Upper lobe of right lung (tissue), 1 donor: ENCODE measurements around the gene ANKRD6. TPM values are rescaled to one million over a fixed set of nuclear protein-coding genes. Genes with fewer than 3 reads are reported as not detected.

ENCODE experiments used
- ATAC-seq: fragments of 200-7000 bp; cut with Tn5 transposase; one replicate; pipeline ENCODE4 v1.9.1; 2020; ENCODE audit warnings: mild to moderate bottlenecking, moderate library complexity
- DNase-seq: peaks from one replicate; pipeline ENCODE4 v3.0.0-alpha.2; 2020
- H3K27ac ChIP-seq: fragments of 200-600 bp; one replicate; pipeline ENCODE4 v1.8.0; 2022
- H3K27me3 ChIP-seq: fragments of 200-600 bp; one replicate; pipeline ENCODE4 v1.8.0; 2022; ENCODE audit warnings: mild to moderate bottlenecking
- H3K36me3 ChIP-seq: fragments of 200-600 bp; one replicate; pipeline ENCODE4 v1.8.0; 2022
- H3K4me1 ChIP-seq: fragments of 200-600 bp; one replicate; pipeline ENCODE4 v1.8.0; 2022
- H3K4me3 ChIP-seq: fragments of 200-600 bp; one replicate; pipeline ENCODE4 v1.8.0; 2022; ENCODE audit warnings: mild to moderate bottlenecking
- H3K9me3 ChIP-seq: fragments of 200-600 bp; one replicate; pipeline ENCODE4 v1.8.0; 2022
- CTCF ChIP-seq: fragments of 200-600 bp; IDR thresholded peaks from one replicate; pipeline ENCODE4 v1.8.0; 2022; ENCODE audit warnings: antibody characterized with exemption
- intact Hi-C: fragments of 100-400 bp; cut with DNase I; formaldehyde crosslinking; loops from one replicate; pipeline ENCODE4 v1.11.0; 2022
- total RNA-seq: library from RNA; stranded (reverse); fragmentation: NEBNext Ultra II Directional; extraction: Animal tissue kit (Norgen Biotek cat#: 25700); gene quantifications from one replicate; pipeline ENCODE4 v1.2.1, GENCODE V29; 2021
- donor health status: DM: no; HTN: yes; CAD: no; lungs with severe emphysema.

Gene ANKRD6
- total RNA-seq, 1 donor from 2014 or later = 20.2 TPM

GRCh38 chr6:89596484-89596883 lies 163.5 kb downstream of the ANKRD6 start:
- Histone ChIP-seq H3K27ac (no peak overlapping the region), H3K27me3 (no peaks in the 10 kb centered on the region)

DNA sequence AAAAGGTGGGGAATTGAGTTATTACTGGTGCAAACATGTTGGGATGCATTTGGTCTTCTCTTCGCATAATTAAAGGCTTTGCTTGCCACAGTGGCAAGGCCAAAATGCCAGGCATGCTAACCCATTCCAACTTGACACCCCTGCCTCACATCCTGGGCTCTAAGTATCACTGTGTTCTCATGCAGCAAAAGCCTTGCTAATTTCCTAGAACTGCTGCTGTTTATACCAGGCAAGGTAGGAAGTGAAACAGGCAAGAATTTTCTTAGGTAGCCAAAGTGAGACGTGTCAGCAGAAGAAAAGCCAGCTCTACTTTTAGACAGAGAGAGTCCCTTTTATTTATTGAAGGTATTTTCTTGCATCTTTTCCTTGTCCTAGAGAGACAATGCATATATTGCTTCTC lies 164.4 kb downstream of the ANKRD6 start:
- ATAC-seq = no peak
- intact Hi-C loops = no loop called here
- no peaks in the 10 kb centered on the region for H3K4me1 ChIP-seq
- no peaks in the 10 kb centered on the region for H3K9me3 ChIP-seq
- H3K27ac ChIP-seq = no peak overlapping the region
- no peaks in the 10 kb centered on the region for H3K36me3 ChIP-seq
- no peaks in the 10 kb centered on the region for H3K27me3 ChIP-seq
- TF ChIP-seq CTCF = no peak
- DNase-seq = no peak
- no peak overlapping the region for H3K4me3 ChIP-seq

More at GRCh38 chr6:89596484-89596883, 163.5 kb downstream of the ANKRD6 start:
- no peaks in the 10 kb centered on the region for H3K9me3 ChIP-seq
- TF ChIP-seq CTCF = no peak
- no peaks in the 10 kb centered on the region for H3K4me1 ChIP-seq
- intact Hi-C loops = no loop called here
- no peaks in the 10 kb centered on the region for H3K36me3 ChIP-seq
- DNase-seq (no peak), ATAC-seq (peak; percentile 49)
- H3K4me3 ChIP-seq = no peak overlapping the region

GRCh38 chr6:89597988-89598387 lies 165.0 kb downstream of the ANKRD6 start:
- H3K36me3 ChIP-seq = no peaks in the 10 kb centered on the region
- no peaks in the 10 kb centered on the region for H3K9me3 ChIP-seq
- no peak overlapping the region for H3K4me3 ChIP-seq
- DNase-seq (no peak), ATAC-seq (peak; percentile 89)
- H3K27ac ChIP-seq = no peak overlapping the region
- no peaks in the 10 kb centered on the region for H3K27me3 ChIP-seq
- intact Hi-C loops = no loop called here
- no peaks in the 10 kb centered on the region for H3K4me1 ChIP-seq
- peak; percentile 39 for TF ChIP-seq CTCF

DNA sequence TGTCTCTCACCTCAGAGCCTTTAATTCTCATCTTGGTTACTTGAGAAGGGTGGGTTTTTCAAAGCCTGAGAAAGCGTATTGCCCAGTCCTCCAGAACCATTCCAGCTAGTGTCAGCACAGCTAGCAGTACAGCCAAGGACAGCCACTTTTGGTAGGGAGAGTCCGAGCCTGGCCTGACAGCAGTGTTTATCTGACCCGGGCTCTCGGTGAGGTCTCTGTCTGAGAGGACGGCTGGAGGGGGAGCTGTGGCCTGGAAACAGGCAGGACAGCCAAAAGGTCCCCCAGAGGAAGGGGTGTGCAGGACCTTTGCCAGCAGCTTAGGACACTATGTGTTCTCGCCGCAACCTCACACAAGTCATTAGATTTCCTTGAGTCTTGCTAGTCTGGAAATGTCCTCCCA lies 166.8 kb downstream of the ANKRD6 start:
- H3K27me3 ChIP-seq = no peaks in the 10 kb centered on the region
- H3K27ac ChIP-seq = no peak overlapping the region
- H3K4me3 ChIP-seq = no peak overlapping the region
- H3K4me1 ChIP-seq = no peaks in the 10 kb centered on the region
- H3K36me3 ChIP-seq = no peaks in the 10 kb centered on the region
- DNase-seq = no peak
- intact Hi-C loops = no loop called here
- H3K9me3 ChIP-seq = no peaks in the 10 kb centered on the region
- no peak for TF ChIP-seq CTCF
- ATAC-seq = no peak

GRCh38 chr6:89602166-89602565 lies 169.2 kb downstream of the ANKRD6 start:
- Histone ChIP-seq H3K9me3 (no peaks in the 10 kb centered on the region), H3K27me3 (no peaks in the 10 kb centered on the region), H3K4me3 (no peak overlapping the region), H3K4me1 (no peaks in the 10 kb centered on the region), H3K27ac (no peak overlapping the region), H3K36me3 (no peaks in the 10 kb centered on the region)
- no peak for TF ChIP-seq CTCF
- intact Hi-C loops = no loop called here
- ATAC-seq (no peak), DNase-seq (no peak)

DNA sequence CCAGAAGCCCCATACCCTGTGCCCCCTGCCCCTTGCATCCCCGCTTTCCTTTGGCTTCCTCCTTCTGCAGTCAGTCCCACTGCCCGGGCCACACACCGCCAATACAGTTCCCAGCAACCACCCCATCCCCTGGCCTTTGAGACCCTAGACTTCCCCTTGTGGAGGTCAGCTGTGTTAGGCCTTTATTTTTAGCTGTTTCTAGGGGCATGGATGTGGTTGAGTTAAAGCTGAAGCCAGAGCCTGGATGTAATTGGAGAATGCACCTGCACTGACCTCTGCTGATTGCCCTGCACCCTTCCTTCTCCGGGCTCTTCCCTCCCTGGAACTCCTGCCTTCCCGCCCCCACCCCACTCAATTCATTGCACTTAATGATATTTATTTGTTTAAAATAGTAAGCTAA lies 171.7 kb downstream of the ANKRD6 start:
- H3K4me1 ChIP-seq = no peaks in the 10 kb centered on the region
- DNase-seq (no peak), ATAC-seq (peak; percentile 16)
- H3K4me3 ChIP-seq = no peak overlapping the region
- no peak for TF ChIP-seq CTCF
- intact Hi-C loops = loop anchor here (5.0 kb wide), 1 partner anchor 172 kb away; the partner anchor contains the start of gene ANKRD6
- H3K9me3 ChIP-seq = no peaks in the 10 kb centered on the region
- no peak overlapping the region for H3K27ac ChIP-seq
- no peaks in the 10 kb centered on the region for H3K27me3 ChIP-seq
- H3K36me3 ChIP-seq = no peaks in the 10 kb centered on the region
